ENCODE results near the gene DIAPH1. TPM values are rescaled to one million over a fixed set of nuclear protein-coding genes. Genes with fewer than 3 reads are reported as not detected.
A peak's percentile ranks its signal among the peaks of the same experiment; 100 is the strongest.

DIAPH1 gene
- total RNA-seq, 1 donor from 2014 or later = 65.8 TPM

GRCh38 chr5:141477044-141477575, 141.7 kb downstream of the DIAPH1 start:
- Histone ChIP-seq H3K4me1 (peaks cover 18 to 40% of the 10 kb centered on the region in 2 donors), H3K9me3 (no peaks in the 10 kb centered on the region), H3K27ac (peak overlapping the region; percentile 90 to 92), H3K27me3 (no peaks in the 10 kb centered on the region), H3K36me3 (no peaks in the 10 kb centered on the region), H3K4me3 (peak overlapping the region; percentile 77 to 83)
- no peak for TF ChIP-seq CTCF (IDR thresholded peaks at IDR 0.05)
- no peak for DNase-seq (ENCODE audit: low spot score in 2 of 2)
- intact Hi-C loops (cut with DNase I) = loop anchor here (5.0 kb wide), 1 partner anchor 140 kb away; the partner anchor contains the start of gene DIAPH1

GRCh38 chr5:141476132-141476911, 142.5 kb downstream of the DIAPH1 start:
- peak in 1 of 2 donors; percentile 85 for DNase-seq (ENCODE audit: low spot score in 2 of 2)

GRCh38 chr5:141475625-141476131, 143.1 kb downstream of the DIAPH1 start, which contains the start of gene PCDHGC3:
PCDHGC3 (plus strand) TSS chr5:141475966; CDS start chr5:141476117, 151 bp downstream.
- Histone ChIP-seq H3K9me3 (no peaks in the 10 kb centered on the region), H3K36me3 (no peaks in the 10 kb centered on the region), H3K27ac (peak within 1 kb of the TSS; percentile 90 to 92), H3K4me3 (peak within 1 kb of the TSS; percentile 77 to 83), H3K4me1 (peaks cover 15 to 34% of the 10 kb centered on the region in 2 donors), H3K27me3 (no peaks in the 10 kb centered on the region)
- TF ChIP-seq CTCF (IDR thresholded peaks at IDR 0.05) = peak; percentile 25 to 57 (median 57)
- peak; percentile 83 to 96 for DNase-seq (ENCODE audit: low spot score in 2 of 2)
- intact Hi-C loops (cut with DNase I) = loop anchor here (1.0 to 5.0 kb wide), 4 partner anchors 34 to 142 kb away; partner anchors contain the start of gene DIAPH1

More at GRCh38 chr5:141476132-141476911, 142.5 kb downstream of the DIAPH1 start:
- Histone ChIP-seq H3K27ac (peak overlapping the region; percentile 90 to 92), H3K36me3 (no peaks in the 10 kb centered on the region), H3K27me3 (no peaks in the 10 kb centered on the region), H3K4me1 (peaks cover 18 to 35% of the 10 kb centered on the region in 2 donors), H3K9me3 (no peaks in the 10 kb centered on the region), H3K4me3 (peak overlapping the region; percentile 77 to 83)
- TF ChIP-seq CTCF (IDR thresholded peaks at IDR 0.05) = no peak
- intact Hi-C loops (cut with DNase I) = loop anchor here (1.0 to 5.0 kb wide), 3 partner anchors 33 to 141 kb away; partner anchors contain the start of gene DIAPH1

- H3K9me3 ChIP-seq = peaks cover 0 to 9% of the 10 kb centered on the region in 2 donors
- no peaks in the 10 kb centered on the region for H3K27me3 ChIP-seq
- no peak overlapping the region for H3K4me3 ChIP-seq
- H3K36me3 ChIP-seq = no peaks in the 10 kb centered on the region
- DNase-seq (ENCODE audit: low spot score in 2 of 2) = no peak
- no peaks in the 10 kb centered on the region for H3K4me1 ChIP-seq
- TF ChIP-seq CTCF (IDR thresholded peaks at IDR 0.05) = no peak
- intact Hi-C loops (cut with DNase I) = no loop called here
- H3K27ac ChIP-seq = no peak overlapping the region
Measured at GRCh38 chr5:141465351-141465750, 153.4 kb downstream of the DIAPH1 start.

Other genes with a start within 250 kb of the DIAPH1 start
- 14.4 TPM for gene PCDHGB3, start 248.8 kb downstream of the DIAPH1 start, total RNA-seq
- 2.0 TPM for gene PCDHGA6, start 245.1 kb downstream of the DIAPH1 start, total RNA-seq
- gene PCDHGA7, start 236.3 kb downstream of the DIAPH1 start, total RNA-seq = 4.2 TPM
- 3.6 TPM for gene PCDHGB4, start 231.3 kb downstream of the DIAPH1 start, total RNA-seq
- 3.2 TPM for gene PCDHGA8, start 226.4 kb downstream of the DIAPH1 start, total RNA-seq
- gene PCDHGB5, start 221.1 kb downstream of the DIAPH1 start, total RNA-seq = 19.6 TPM
- gene PCDHGA9, start 216.2 kb downstream of the DIAPH1 start, total RNA-seq = 3.2 TPM
- 3.9 TPM for gene PCDHGB6, start 211.0 kb downstream of the DIAPH1 start, total RNA-seq
- gene PCDHGA10, start 206.0 kb downstream of the DIAPH1 start, total RNA-seq = 4.4 TPM
- 10.2 TPM for gene PCDHGB7, start 201.3 kb downstream of the DIAPH1 start, total RNA-seq
- 5.3 TPM for gene PCDHGA11, start 197.9 kb downstream of the DIAPH1 start, total RNA-seq
- gene PCDHGA12, start 188.5 kb downstream of the DIAPH1 start, total RNA-seq = 18.5 TPM
- 51.4 TPM for gene PCDHGC3, start 143.0 kb downstream of the DIAPH1 start, total RNA-seq
- gene PCDHGC4, start 134.0 kb downstream of the DIAPH1 start, total RNA-seq = 59.3 TPM
- gene PCDHGC5, start 129.9 kb downstream of the DIAPH1 start, total RNA-seq = 0.11 TPM
- gene HDAC3, start 17.8 kb upstream of the DIAPH1 start, total RNA-seq = 43.4 TPM
- 1.4 TPM for gene RELL2, start 18.0 kb upstream of the DIAPH1 start, total RNA-seq
- 127 TPM for gene FCHSD1, start 32.4 kb upstream of the DIAPH1 start, total RNA-seq
- 55.5 TPM for gene ARAP3, start 63.2 kb upstream of the DIAPH1 start, total RNA-seq

Measured in ascending aorta (tissue), 2 donors.